T-cell (primary cell): ENCODE measurements around the gene P4HB. TPM values are rescaled to one million over a fixed set of nuclear protein-coding genes. Genes with fewer than 3 reads are reported as not detected.
A peak's percentile ranks its signal among the peaks of the same experiment; 100 is the strongest.

ENCODE experiments used
- ATAC-seq, 4 experiments: fragments of 200-7000 bp in 3 of 4; fragments of 150-1000 bp in 1 of 4; cut with Tn5 transposase; replicated peaks in 1 of 4; 1 replicate in 3 of 4; 2 replicates in 1 of 4; pipeline ENCODE4 v1.10.0; 2021; ENCODE audit warnings: moderate library complexity in 3 of 4, mild to moderate bottlenecking in 2 of 4, moderate number of reproducible peaks in 1 of 4
- CTCF ChIA-PET, 2 donors: fragments of 300-600 bp; sonication (Branson Sonifier 250); formaldehyde crosslinking; loops; one replicate each; lab custom pipeline; 2022; ENCODE audit warnings: antibody characterized with exemption in 2 of 2; lab: Charles Lee
- POLR2A ChIA-PET, 2 donors: fragments of 300-600 bp; sonication (Branson Sonifier 250); formaldehyde crosslinking; loops; one replicate each; lab custom pipeline; 2022; ENCODE audit warnings: antibody characterized with exemption in 2 of 2; lab: Charles Lee
- DNase-seq, 35 experiments: peaks; one replicate each; pipeline versions ENCODE4 v3.0.0 to v3.0.0-alpha.2; 2013 to 2023
- H3K27ac ChIP-seq: one replicate; pipeline ENCODE4 v1.5.1; 2013; ENCODE audit warnings: low read length
- H3K27me3 ChIP-seq, 2 experiments: replicated peaks in 1 of 2; 1 replicate in 1 of 2; 2 replicates in 1 of 2; pipeline versions ENCODE4 v1.6.1 to v1.7.0; 2013; ENCODE audit warnings: low read length in 1 of 2, mixed read lengths in 1 of 2; ENCODE audit not compliant: control insufficient read depth in 2 of 2, insufficient read depth in 2 of 2; ENCODE audit errors: extremely low read depth in 1 of 2
- H3K36me3 ChIP-seq, 2 donors: 1 replicate in 1 of 2; 2 replicates in 1 of 2; pipeline versions ENCODE4 v1.6.1 to v1.7.0; 2013; ENCODE audit warnings: low read length in 1 of 2; ENCODE audit not compliant: control insufficient read depth in 2 of 2, insufficient read depth in 1 of 2; ENCODE audit errors: extremely low read depth in 1 of 2
- H3K4me1 ChIP-seq, 2 experiments: 1 replicate in 1 of 2; 2 replicates in 1 of 2; pipeline versions ENCODE4 v1.6.1 to v1.7.0; 2013; ENCODE audit warnings: low read length in 2 of 2, mixed read lengths in 1 of 2; ENCODE audit not compliant: insufficient read depth in 2 of 2, control insufficient read depth in 1 of 2; ENCODE audit errors: extremely low read depth in 1 of 2
- H3K4me3 ChIP-seq, 2 donors: 1 replicate in 1 of 2; 2 replicates in 1 of 2; pipeline versions ENCODE4 v1.5.1 to v1.7.0; 2013; ENCODE audit warnings: mild to moderate bottlenecking in 2 of 2, low read length in 1 of 2, moderate library complexity in 1 of 2; ENCODE audit not compliant: control insufficient read depth in 1 of 2; ENCODE audit errors: extremely low read depth in 1 of 2
- H3K9me3 ChIP-seq: 2 replicates; pipeline ENCODE4 v1.7.0; 2013
- H3K27ac Mint-ChIP-seq, 2 donors: one replicate each; pipeline ENCODE4 v1.8.0; 2020 to 2021; ENCODE audit warnings: mild to moderate bottlenecking in 2 of 2, mixed read lengths in 2 of 2
- H3K27me3 Mint-ChIP-seq, 2 donors: one replicate each; pipeline ENCODE4 v1.8.0; 2021 to 2022; ENCODE audit warnings: mixed read lengths in 2 of 2
- H3K36me3 Mint-ChIP-seq: one replicate; pipeline ENCODE4 v1.8.0; 2021; ENCODE audit warnings: mixed read lengths
- H3K4me1 Mint-ChIP-seq, 3 donors: one replicate each; pipeline ENCODE4 v1.8.0; 2020 to 2022; ENCODE audit warnings: mixed read lengths in 3 of 3, mild to moderate bottlenecking in 1 of 3
- H3K4me3 Mint-ChIP-seq, 3 donors: one replicate each; pipeline ENCODE4 v1.8.0; 2020 to 2022; ENCODE audit warnings: mild to moderate bottlenecking in 3 of 3, mixed read lengths in 3 of 3, moderate library complexity in 3 of 3
- H3K9me3 Mint-ChIP-seq, 3 donors: one replicate each; pipeline ENCODE4 v1.8.0; 2020 to 2022; ENCODE audit warnings: mixed read lengths in 3 of 3
- WGBS: methylation state at CpG from one replicate; pipeline ENCODE4 v1.1.5; 2013; ENCODE audit warnings: missing lambda C conversion rate; ENCODE audit not compliant: insufficient coverage; 5-methylcytosine and 5-hydroxymethylcytosine counted together
- total RNA-seq, 35 experiments: library from RNA in 6 of 35; stranded (reverse) in 6 of 35; fragments of 120-200 nt in 1 of 35; gene quantifications; one replicate each; pipeline versions ENCODE4 v1.2.1 to v1.2.4 and lab custom pipeline; 2013 to 2026

Gene P4HB
- total RNA-seq, 5 donors from 2014 or later (not counting 1 experiment from before 2014, with no cell fraction given) = 228 to 324 (median 269) TPM

- H3K9me3 ChIP-seq = no peaks in the 10 kb centered on the region
- ATAC-seq (no peak), DNase-seq (peak in 1 of 35 experiments; percentile 25)
- Mint-ChIP-seq H3K36me3 (no peaks in the 10 kb centered on the region), H3K9me3 (no peaks in the 10 kb centered on the region), H3K4me3 (no peak overlapping the region), H3K27ac (peak overlapping the region in 1 of 2 donors; percentile 32), H3K4me1 (peaks cover 0 to 2% (median 0%) of the 10 kb centered on the region in 3 donors), H3K27me3 (peaks cover 21 to 38% of the 10 kb centered on the region in 2 donors)
- H3K27me3 ChIP-seq = peaks cover 0 to 85% of the 10 kb centered on the region in 2 experiments
- H3K27ac ChIP-seq = no peak overlapping the region
- no peak overlapping the region for H3K4me3 ChIP-seq
- 78% methylated on average over 20 of the region's 20 CpGs for WGBS
- H3K36me3 ChIP-seq = no peaks in the 10 kb centered on the region
- no peaks in the 10 kb centered on the region for H3K4me1 ChIP-seq
- POLR2A ChIA-PET = interaction anchor here in 1 of 2 donors (0.7 kb wide), 1 partner anchor 283 kb away, joined by 5 read pairs; no protein-coding TSS in a partner anchor
- CTCF ChIA-PET = no interaction called here
Observed at GRCh38 chr17:81808778-81809555, 51.4 kb downstream of the P4HB start.

- POLR2A ChIA-PET = no interaction called here
- Mint-ChIP-seq H3K27ac (no peak overlapping the region), H3K36me3 (no peaks in the 10 kb centered on the region), H3K9me3 (no peaks in the 10 kb centered on the region), H3K27me3 (peaks cover 27 to 44% of the 10 kb centered on the region in 2 donors), H3K4me1 (peaks cover 0 to 2% (median 0%) of the 10 kb centered on the region in 3 donors), H3K4me3 (no peak overlapping the region)
- CTCF ChIA-PET = no interaction called here
- Histone ChIP-seq H3K9me3 (no peaks in the 10 kb centered on the region), H3K27ac (no peak overlapping the region), H3K4me1 (no peaks in the 10 kb centered on the region), H3K36me3 (no peaks in the 10 kb centered on the region), H3K4me3 (no peak overlapping the region), H3K27me3 (peaks cover 0 to 89% of the 10 kb centered on the region in 2 experiments)
- DNase-seq = no peak
- 65% methylated on average over 13 of the region's 13 CpGs for WGBS
- no peak for ATAC-seq
Observed at GRCh38 chr17:81807839-81808238, 52.5 kb downstream of the P4HB start.

GRCh38 chr17:81807210-81807719 lies 53.1 kb downstream of the P4HB start:
- POLR2A ChIA-PET = no interaction called here

GRCh38 chr17:81806461-81807209 lies 53.7 kb downstream of the P4HB start:
- no peak overlapping the region for H3K4me3 ChIP-seq
- H3K9me3 Mint-ChIP-seq = no peaks in the 10 kb centered on the region
- POLR2A ChIA-PET = no interaction called here
- H3K27ac ChIP-seq = no peak overlapping the region
- 34% methylated on average over 16 of the region's 23 CpGs for WGBS
- no peaks in the 10 kb centered on the region for H3K9me3 ChIP-seq
- H3K4me3 Mint-ChIP-seq = no peak overlapping the region
- H3K4me1 Mint-ChIP-seq = peaks cover 0 to 7% (median 7%) of the 10 kb centered on the region in 3 donors
- CTCF ChIA-PET = no interaction called here
- no peak for ATAC-seq
- no peaks in the 10 kb centered on the region for H3K4me1 ChIP-seq
- H3K27ac Mint-ChIP-seq = no peak overlapping the region
- H3K27me3 ChIP-seq = peaks cover 2 to 90% of the 10 kb centered on the region in 2 experiments
- no peak for DNase-seq
- H3K36me3 ChIP-seq = no peaks in the 10 kb centered on the region
- no peaks in the 10 kb centered on the region for H3K36me3 Mint-ChIP-seq
- peaks cover 39 to 57% of the 10 kb centered on the region in 2 donors for H3K27me3 Mint-ChIP-seq

More at GRCh38 chr17:81807210-81807719, 53.1 kb downstream of the P4HB start:
- H3K27me3 Mint-ChIP-seq = peaks cover 33 to 50% of the 10 kb centered on the region in 2 donors
- Histone ChIP-seq H3K9me3 (no peaks in the 10 kb centered on the region), H3K27me3 (peaks cover under 1 to 90% of the 10 kb centered on the region in 2 experiments), H3K4me3 (no peak overlapping the region), H3K27ac (no peak overlapping the region), H3K36me3 (no peaks in the 10 kb centered on the region), H3K4me1 (no peaks in the 10 kb centered on the region)
- H3K4me1 Mint-ChIP-seq = peaks cover 0 to 7% (median 5%) of the 10 kb centered on the region in 3 donors
- H3K36me3 Mint-ChIP-seq = no peaks in the 10 kb centered on the region
- ATAC-seq (no peak), DNase-seq (no peak)
- no peak overlapping the region for H3K27ac Mint-ChIP-seq
- no peak overlapping the region for H3K4me3 Mint-ChIP-seq
- 62% methylated on average over 17 of the region's 18 CpGs for WGBS
- H3K9me3 Mint-ChIP-seq = no peaks in the 10 kb centered on the region
- CTCF ChIA-PET = no interaction called here

- CTCF ChIA-PET = no interaction called here
- no peak overlapping the region for H3K27ac ChIP-seq
- peaks cover 0 to 7% (median 7%) of the 10 kb centered on the region in 3 donors for H3K4me1 Mint-ChIP-seq
- 70% methylated on average over 6 of the region's 18 CpGs for WGBS
- peaks cover 40 to 63% of the 10 kb centered on the region in 2 donors for H3K27me3 Mint-ChIP-seq
- DNase-seq (no peak), ATAC-seq (no peak)
- H3K4me1 ChIP-seq = no peaks in the 10 kb centered on the region
- no peaks in the 10 kb centered on the region for H3K36me3 Mint-ChIP-seq
- no peaks in the 10 kb centered on the region for H3K9me3 Mint-ChIP-seq
- POLR2A ChIA-PET = no interaction called here
- H3K4me3 ChIP-seq = no peak overlapping the region
- H3K27ac Mint-ChIP-seq = no peak overlapping the region
- H3K4me3 Mint-ChIP-seq = no peak overlapping the region
- peaks cover 2 to 90% of the 10 kb centered on the region in 2 experiments for H3K27me3 ChIP-seq
- H3K9me3 ChIP-seq = no peaks in the 10 kb centered on the region
- no peaks in the 10 kb centered on the region for H3K36me3 ChIP-seq
Observed at GRCh38 chr17:81805707-81806460, 54.5 kb downstream of the P4HB start.
